GM23338 (cell line): ENCODE results near the gene CDH23. TPM values are rescaled to one million over a fixed set of nuclear protein-coding genes. Genes with fewer than 3 reads are reported as not detected.

Experiments used
- ATAC-seq: fragments of 200-7000 bp; cut with Tn5 transposase; 3 replicates; pipeline ENCODE4 v1.9.1; 2020
- DNase-seq: peaks from one replicate; pipeline ENCODE4 v3.0.0-alpha.2; 2015; ENCODE audit warnings: low spot score
- H2AFZ ChIP-seq: fragments of 200-600 bp; sonication (generic); 2 replicates; pipeline ENCODE4 v1.8.0; 2016; ENCODE audit warnings: antibody characterized with exemption, mild to moderate bottlenecking, moderate library complexity
- H3F3A ChIP-seq: fragments of 200-600 bp; sonication (generic); replicated peaks from 2 replicates; pipeline ENCODE4 v1.8.0; 2017; ENCODE audit warnings: antibody characterized with exemption, mixed run types, low read depth
- H3K27ac ChIP-seq: fragments of 200-600 bp; sonication (generic); 2 replicates; pipeline ENCODE4 v1.6.1; 2016; ENCODE audit warnings: low read depth
- H3K27me3 ChIP-seq: fragments of 200-600 bp; sonication (generic); 2 replicates; pipeline ENCODE4 v1.8.0; 2016; ENCODE audit warnings: mild to moderate bottlenecking, mixed run types, moderate library complexity; ENCODE audit not compliant: insufficient read depth
- H3K36me3 ChIP-seq: fragments of 200-600 bp; sonication (generic); 2 replicates; pipeline ENCODE4 v1.8.0; 2016; ENCODE audit warnings: mild to moderate bottlenecking; ENCODE audit not compliant: insufficient read depth
- H3K4me1 ChIP-seq: fragments of 200-600 bp; sonication (generic); 2 replicates; pipeline ENCODE4 v1.8.0; 2016; ENCODE audit warnings: mild to moderate bottlenecking, moderate library complexity; ENCODE audit not compliant: insufficient read depth
- H3K4me2 ChIP-seq: fragments of 200-600 bp; sonication (generic); 2 replicates; pipeline ENCODE4 v1.7.1; 2017; ENCODE audit warnings: mixed run types
- H3K4me3 ChIP-seq: fragments of 200-600 bp; sonication (generic); 2 replicates; pipeline ENCODE4 v1.6.1; 2016; ENCODE audit warnings: mixed run types
- H3K79me2 ChIP-seq: fragments of 200-600 bp; sonication (generic); replicated peaks from 2 replicates; pipeline ENCODE4 v1.8.0; 2017; ENCODE audit warnings: mild to moderate bottlenecking; ENCODE audit not compliant: insufficient read depth
- H3K9me2 ChIP-seq: fragments of 200-600 bp; sonication (generic); 2 replicates; pipeline ENCODE4 v1.8.0; 2017; ENCODE audit not compliant: insufficient read depth
- H4K20me1 ChIP-seq: fragments of 200-600 bp; sonication (generic); replicated peaks from 2 replicates; pipeline ENCODE4 v1.8.0; 2017; ENCODE audit warnings: mild to moderate bottlenecking; ENCODE audit not compliant: insufficient read depth
- H3K27ac Mint-ChIP-seq: 2 replicates; pipeline ENCODE4 v1.8.0; 2020; ENCODE audit warnings: inconsistent platforms, mild to moderate bottlenecking, moderate library complexity, mixed read lengths
- H3K27me3 Mint-ChIP-seq: 3 replicates; pipeline ENCODE4 v1.8.0; 2022; ENCODE audit warnings: low read depth, mild to moderate bottlenecking, moderate library complexity, mixed read lengths, inconsistent platforms; ENCODE audit not compliant: insufficient read depth, poor library complexity
- H3K36me3 Mint-ChIP-seq: 3 replicates; pipeline ENCODE4 v1.8.0; 2021; ENCODE audit warnings: low read depth, mild to moderate bottlenecking, inconsistent platforms, moderate library complexity, mixed read lengths
- H3K4me1 Mint-ChIP-seq: 3 replicates; pipeline ENCODE4 v1.8.0; 2020; ENCODE audit warnings: mild to moderate bottlenecking, inconsistent platforms, mixed read lengths
- H3K4me3 Mint-ChIP-seq: 3 replicates; pipeline ENCODE4 v1.8.0; 2021; ENCODE audit warnings: moderate library complexity, mild to moderate bottlenecking, inconsistent platforms, mixed read lengths
- H3K9me3 Mint-ChIP-seq: 3 replicates; pipeline ENCODE4 v1.8.0; 2020; ENCODE audit warnings: moderate library complexity, mild to moderate bottlenecking, inconsistent platforms, mixed read lengths
- CREB1 ChIP-seq: fragments of 250-450 bp; sonication (Bioruptor Pico); IDR thresholded peaks from 2 replicates; pipeline ENCODE4 v1.5.0; 2020; ENCODE audit warnings: low read depth, mild to moderate bottlenecking, moderate library complexity
- CTCF ChIP-seq, 2 experiments: fragments of 200-600 bp in 1 of 2; sonication (generic) in 1 of 2; conservative IDR thresholded peaks; 2 replicates each; pipeline versions ENCODE4 v1.5.1 to v1.6.1; 2016 to 2017; ENCODE audit warnings: antibody characterized with exemption in 2 of 2, low read depth in 2 of 2, mild to moderate bottlenecking in 2 of 2, moderate library complexity in 1 of 2
- ETS1 ChIP-seq: IDR thresholded peaks from 2 replicates; pipeline ENCODE4 v1.6.1; 2016; ENCODE audit warnings: antibody characterized with exemption
- EZH2 ChIP-seq: fragments of 200-600 bp; sonication (generic); IDR thresholded peaks from one replicate; pipeline ENCODE4 v1.8.0; 2017; ENCODE audit warnings: antibody characterized with exemption, mild to moderate bottlenecking, low read depth; ENCODE audit not compliant: unreplicated experiment
- EZH2phosphoT487 ChIP-seq: fragments of 200-600 bp; sonication (generic); IDR thresholded peaks from one replicate; pipeline ENCODE4 v1.8.1; 2018; ENCODE audit warnings: antibody characterized with exemption; ENCODE audit not compliant: unreplicated experiment
- JUNB ChIP-seq: IDR thresholded peaks from one replicate; pipeline ENCODE4 v1.6.1; 2016; ENCODE audit warnings: antibody characterized with exemption; ENCODE audit not compliant: unreplicated experiment
- NANOG ChIP-seq: IDR thresholded peaks from 2 replicates; pipeline ENCODE4 v1.6.1; 2016; ENCODE audit warnings: antibody characterized with exemption, borderline replicate concordance
- POLR2AphosphoS5 ChIP-seq: IDR thresholded peaks from 2 replicates; pipeline ENCODE4 v1.6.1; 2016; ENCODE audit warnings: antibody characterized with exemption, low read depth
- STAT1 ChIP-seq: IDR thresholded peaks from one replicate; pipeline ENCODE4 v1.6.1; 2016; ENCODE audit warnings: antibody characterized with exemption; ENCODE audit not compliant: unreplicated experiment
- ZNF114 ChIP-seq: fragments of 250-450 bp; sonication (Bioruptor Pico); IDR thresholded peaks from 2 replicates; pipeline ENCODE4 v1.5.0; 2020; ENCODE audit warnings: mild to moderate bottlenecking, moderate library complexity
- ZNF331 ChIP-seq: fragments of 250-450 bp; sonication (Bioruptor Pico); IDR thresholded peaks from 2 replicates; pipeline ENCODE4 v1.5.0; 2020; ENCODE audit warnings: low read depth, mild to moderate bottlenecking, moderate library complexity
- polyA plus RNA-seq: library from polyadenylated mRNA; unstranded; fragments of >200 nt; fragmentation: Nextera tagmentation; extraction: Ambion mirVana; gene quantifications from 2 replicates; pipeline ENCODE4 v1.2.1, GENCODE V29; 2016
- total RNA-seq: library from RNA; depleted of rRNA; stranded (reverse); fragments of >200 nt; shearing (Covaris generic); gene quantifications from 2 replicates; pipeline ENCODE4 v1.2.3, GENCODE V29; 2014
- TF ChIP-seq, protein P1 (sequence below): IDR thresholded peaks from one replicate; pipeline ENCODE4 v1.6.1; 2018; ENCODE audit warnings: antibody characterized with exemption; ENCODE audit not compliant: unreplicated experiment

Gene CDH23
- total and polyA plus RNA-seq, 2 experiments from 2014 or later = 0.95 to 4.3 TPM

DNA sequence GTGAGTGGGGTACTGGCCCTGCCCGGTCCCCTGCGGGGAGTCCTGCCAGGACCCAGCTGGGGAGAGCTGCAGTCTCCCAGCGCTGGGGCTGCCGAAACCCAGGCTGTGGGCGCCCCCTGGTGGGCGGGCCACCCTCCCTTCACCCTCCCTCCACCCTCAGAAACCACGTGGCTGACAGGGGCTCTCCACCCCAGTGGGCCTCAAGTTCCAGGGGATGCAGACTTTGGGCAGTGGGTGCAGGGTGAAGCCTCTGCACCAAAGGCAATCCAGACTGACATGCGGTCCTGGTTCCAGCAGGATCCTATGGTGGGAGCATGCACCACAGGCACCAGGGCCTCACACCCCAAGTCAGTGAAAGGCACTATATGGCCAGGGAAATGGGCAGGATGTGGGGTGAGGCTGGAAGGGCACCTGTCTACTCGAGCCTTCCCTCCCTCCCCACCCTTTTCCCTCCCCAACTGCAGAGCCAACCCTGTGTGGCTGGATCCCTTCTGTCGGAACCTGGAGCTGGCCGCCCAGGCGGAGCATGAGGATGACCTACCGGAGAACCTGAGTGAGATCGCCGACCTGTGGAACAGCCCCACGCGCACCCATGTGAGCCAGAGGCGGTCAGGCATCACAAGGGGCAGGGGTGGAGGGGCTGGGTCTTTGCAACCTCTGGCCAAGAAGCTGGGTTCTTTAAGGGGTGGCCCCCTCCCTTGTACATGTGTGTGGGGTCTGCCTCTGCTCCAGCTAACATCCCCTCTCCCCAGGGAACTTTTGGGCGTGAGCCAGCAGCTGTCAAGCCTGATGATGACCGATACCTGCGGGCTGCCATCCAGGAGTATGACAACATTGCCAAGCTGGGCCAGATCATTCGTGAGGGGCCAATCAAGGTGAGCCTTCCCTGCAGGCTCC, 415.5 kb downstream of the CDH23 start:
- no peak overlapping the region for H3K27ac Mint-ChIP-seq
- no peak overlapping the region for H3K4me3 Mint-ChIP-seq
- no peak overlapping the region for H3K4me3 ChIP-seq
- H3F3A ChIP-seq = no peaks in the 10 kb centered on the region
- peaks cover 2% of the 10 kb centered on the region; the same call in 2 of the 3 replicates for H3K4me1 Mint-ChIP-seq
- H3K36me3 Mint-ChIP-seq = peaks cover 24% of the 10 kb centered on the region
- no peaks in the 10 kb centered on the region for H3K4me1 ChIP-seq
- H3K9me3 Mint-ChIP-seq = no peaks in the 10 kb centered on the region; the same call in 1 of the 3 replicates
- no peaks in the 10 kb centered on the region for H3K9me2 ChIP-seq
- no peak overlapping the region for H3K4me2 ChIP-seq
- H2AFZ ChIP-seq = no peak overlapping the region
- peak; percentile 74 for DNase-seq
- no peaks in the 10 kb centered on the region for H3K79me2 ChIP-seq
- H3K27me3 Mint-ChIP-seq = peaks cover 6% of the 10 kb centered on the region
- H4K20me1 ChIP-seq = no peaks in the 10 kb centered on the region; the same call in 1 of the 2 replicates
- H3K27me3 ChIP-seq = no peaks in the 10 kb centered on the region
- no peak for TF ChIP-seq ZNF331 (CRISPR knock-in tag)
- peak; percentile 76 to 90 for TF ChIP-seq CTCF (conservative IDR thresholded peaks at IDR 0.05; ENCODE audit: low read depth in 2 of 2)
- no peak; the same call in 1 of the 2 replicates for TF ChIP-seq POLR2AphosphoS5
- peak; percentile 87 for ATAC-seq
- H3K27ac ChIP-seq = no peak overlapping the region
- peaks cover 7% of the 10 kb centered on the region for H3K36me3 ChIP-seq

DNA sequence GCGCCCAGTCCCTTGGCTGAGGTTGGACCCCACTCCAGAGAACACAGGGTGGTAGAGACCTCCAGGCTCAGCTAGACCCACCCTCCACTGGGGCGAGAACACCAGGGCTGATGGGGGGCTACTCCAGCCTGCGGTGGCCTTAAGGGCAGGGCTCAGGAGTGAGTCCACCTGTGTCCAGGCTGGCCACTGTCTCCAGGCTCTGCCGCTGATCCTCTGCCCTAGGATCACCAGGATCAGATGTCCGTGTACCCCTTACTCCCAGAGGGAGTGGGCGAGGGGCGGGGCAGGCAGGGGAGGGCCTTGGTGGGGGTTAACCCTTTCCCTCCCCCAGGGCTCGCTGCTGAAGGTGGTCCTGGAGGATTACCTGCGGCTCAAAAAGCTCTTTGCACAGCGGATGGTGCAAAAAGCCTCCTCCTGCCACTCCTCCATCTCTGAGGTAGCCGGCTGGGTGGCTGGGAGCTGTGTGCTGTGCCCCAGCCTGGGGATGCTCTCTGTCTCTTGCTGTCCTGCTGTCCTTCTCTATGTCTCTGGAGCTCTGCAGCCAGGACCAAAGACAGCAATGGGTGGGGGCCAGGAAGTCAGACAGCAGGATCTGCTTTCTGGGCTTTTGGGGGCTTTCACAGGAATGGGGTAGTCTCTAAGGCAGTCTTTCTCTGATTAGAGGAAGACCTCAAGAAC, 416.3 kb downstream of the CDH23 start:
- no peak overlapping the region for H3K4me3 Mint-ChIP-seq
- H3K9me3 Mint-ChIP-seq = no peaks in the 10 kb centered on the region; the same call in 1 of the 3 replicates
- no peaks in the 10 kb centered on the region for H3K27me3 ChIP-seq
- H3F3A ChIP-seq = no peaks in the 10 kb centered on the region
- peaks cover 6% of the 10 kb centered on the region for H3K27me3 Mint-ChIP-seq
- H4K20me1 ChIP-seq = no peaks in the 10 kb centered on the region; the same call in 1 of the 2 replicates
- peaks cover 31% of the 10 kb centered on the region for H3K36me3 Mint-ChIP-seq
- peaks cover 9% of the 10 kb centered on the region for H3K36me3 ChIP-seq
- H3K79me2 ChIP-seq = no peaks in the 10 kb centered on the region
- DNase-seq (no peak), ATAC-seq (peak; percentile 3; the same call in 2 of the 3 replicates)
- no peak overlapping the region for H3K4me2 ChIP-seq
- H3K4me1 ChIP-seq = no peaks in the 10 kb centered on the region
- H3K27ac ChIP-seq = no peak overlapping the region
- no peak overlapping the region for H3K4me3 ChIP-seq
- H3K27ac Mint-ChIP-seq = no peak overlapping the region
- H2AFZ ChIP-seq = no peak overlapping the region
- peaks cover 2% of the 10 kb centered on the region; the same call in 2 of the 3 replicates for H3K4me1 Mint-ChIP-seq
- H3K9me2 ChIP-seq = no peaks in the 10 kb centered on the region
- TF ChIP-seq CREB1 (CRISPR knock-in tag) (no peak), CTCF (conservative IDR thresholded peaks at IDR 0.05; ENCODE audit: low read depth in 2 of 2) (no peak), NANOG (no peak), POLR2AphosphoS5 (no peak), JUNB (no peak), EZH2phosphoT487 (no peak), STAT1 (no peak), ZNF331 (CRISPR knock-in tag) (no peak), EZH2 (no peak), ETS1 (no peak), ZNF114 (CRISPR knock-in tag) (no peak)
- TF ChIP-seq, protein P1, sequence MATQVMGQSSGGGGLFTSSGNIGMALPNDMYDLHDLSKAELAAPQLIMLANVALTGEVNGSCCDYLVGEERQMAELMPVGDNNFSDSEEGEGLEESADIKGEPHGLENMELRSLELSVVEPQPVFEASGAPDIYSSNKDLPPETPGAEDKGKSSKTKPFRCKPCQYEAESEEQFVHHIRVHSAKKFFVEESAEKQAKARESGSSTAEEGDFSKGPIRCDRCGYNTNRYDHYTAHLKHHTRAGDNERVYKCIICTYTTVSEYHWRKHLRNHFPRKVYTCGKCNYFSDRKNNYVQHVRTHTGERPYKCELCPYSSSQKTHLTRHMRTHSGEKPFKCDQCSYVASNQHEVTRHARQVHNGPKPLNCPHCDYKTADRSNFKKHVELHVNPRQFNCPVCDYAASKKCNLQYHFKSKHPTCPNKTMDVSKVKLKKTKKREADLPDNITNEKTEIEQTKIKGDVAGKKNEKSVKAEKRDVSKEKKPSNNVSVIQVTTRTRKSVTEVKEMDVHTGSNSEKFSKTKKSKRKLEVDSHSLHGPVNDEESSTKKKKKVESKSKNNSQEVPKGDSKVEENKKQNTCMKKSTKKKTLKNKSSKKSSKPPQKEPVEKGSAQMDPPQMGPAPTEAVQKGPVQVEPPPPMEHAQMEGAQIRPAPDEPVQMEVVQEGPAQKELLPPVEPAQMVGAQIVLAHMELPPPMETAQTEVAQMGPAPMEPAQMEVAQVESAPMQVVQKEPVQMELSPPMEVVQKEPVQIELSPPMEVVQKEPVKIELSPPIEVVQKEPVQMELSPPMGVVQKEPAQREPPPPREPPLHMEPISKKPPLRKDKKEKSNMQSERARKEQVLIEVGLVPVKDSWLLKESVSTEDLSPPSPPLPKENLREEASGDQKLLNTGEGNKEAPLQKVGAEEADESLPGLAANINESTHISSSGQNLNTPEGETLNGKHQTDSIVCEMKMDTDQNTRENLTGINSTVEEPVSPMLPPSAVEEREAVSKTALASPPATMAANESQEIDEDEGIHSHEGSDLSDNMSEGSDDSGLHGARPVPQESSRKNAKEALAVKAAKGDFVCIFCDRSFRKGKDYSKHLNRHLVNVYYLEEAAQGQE = no peak
